H54 (cell line): ENCODE data around the gene DAO.

ENCODE experiments used
- DNase-seq: peaks from one replicate; pipeline ENCODE4 v3.0.0; 2011; ENCODE audit warnings: low spot score, mixed read lengths; ENCODE audit not compliant: insufficient read length
- FAIRE-seq: peaks from 3 replicates; lab custom pipeline; 2011; peaks lifted over from hg19 to GRCh38; lab: Jason Lieb, UNC
- POLR2A ChIP-seq: IDR thresholded peaks from 2 replicates; pipeline ENCODE4 v1.6.1; 2011; ENCODE audit warnings: low read depth, mild to moderate bottlenecking, low read length

DAO gene

GRCh38 chr12:108879615-108880254, at the start of gene DAO:
Gene DAO, plus strand, starts transcription at chr12:108880092. Its CDS starts 4,915 bp downstream, at chr12:108885007.
- TF ChIP-seq POLR2A = no peak
- FAIRE-seq (no peak), DNase-seq (no peak)

GRCh38 chr12:108831309-108831991, 48.4 kb upstream of the DAO start:
- TF ChIP-seq POLR2A = no peak
- FAIRE-seq (no peak), DNase-seq (no peak)

- DNase-seq = no peak
- FAIRE-seq = no peak
- TF ChIP-seq POLR2A = no peak
Observed at GRCh38 chr12:108832208-108832607, 47.7 kb upstream of the DAO start.

GRCh38 chr12:108832730-108833354, 47.0 kb upstream of the DAO start:
- FAIRE-seq (no peak), DNase-seq (peak; percentile 30)
- TF ChIP-seq POLR2A = no peak

GRCh38 chr12:108833355-108833733, 46.5 kb upstream of the DAO start:
- peak; percentile 23; the same call in 1 of the 2 replicates for TF ChIP-seq POLR2A
- FAIRE-seq = no peak
- peak; percentile 50 for DNase-seq

GRCh38 chr12:108833757-108834472, 46.0 kb upstream of the DAO start:
- DNase-seq = no peak
- TF ChIP-seq POLR2A = no peak
- FAIRE-seq = no peak

GRCh38 chr12:108835860-108836634, 43.8 kb upstream of the DAO start:
- FAIRE-seq (no peak), DNase-seq (no peak)
- TF ChIP-seq POLR2A = no peak

GRCh38 chr12:108837239-108837638, 42.7 kb upstream of the DAO start:
- no peak for TF ChIP-seq POLR2A
- no peak for DNase-seq
- FAIRE-seq = no peak

- no peak for TF ChIP-seq POLR2A
- DNase-seq (no peak), FAIRE-seq (no peak)
Observed at GRCh38 chr12:108837680-108838079, 42.2 kb upstream of the DAO start.

GRCh38 chr12:108838194-108839017, 41.5 kb upstream of the DAO start:
- DNase-seq = peak; percentile 81
- 0 out of 2 replicates have a peak, but pooled peaks have one; percentile 20 for TF ChIP-seq POLR2A
- FAIRE-seq = peak; percentile 83

- no peak for TF ChIP-seq POLR2A
- FAIRE-seq (no peak), DNase-seq (no peak)
Observed at GRCh38 chr12:108839018-108839889, 40.6 kb upstream of the DAO start.

- no peak for TF ChIP-seq POLR2A
- DNase-seq (no peak), FAIRE-seq (no peak)
Observed at GRCh38 chr12:108839890-108840230, 40.0 kb upstream of the DAO start.
